ENCODE data around the gene PRKG1. TPM values are rescaled to one million over a fixed set of nuclear protein-coding genes. Genes with fewer than 3 reads are reported as not detected.

PRKG1 gene
- total RNA-seq, 4 donors from 2014 or later, result 26.5 to 72.3 (median 58.1) TPM

DNA sequence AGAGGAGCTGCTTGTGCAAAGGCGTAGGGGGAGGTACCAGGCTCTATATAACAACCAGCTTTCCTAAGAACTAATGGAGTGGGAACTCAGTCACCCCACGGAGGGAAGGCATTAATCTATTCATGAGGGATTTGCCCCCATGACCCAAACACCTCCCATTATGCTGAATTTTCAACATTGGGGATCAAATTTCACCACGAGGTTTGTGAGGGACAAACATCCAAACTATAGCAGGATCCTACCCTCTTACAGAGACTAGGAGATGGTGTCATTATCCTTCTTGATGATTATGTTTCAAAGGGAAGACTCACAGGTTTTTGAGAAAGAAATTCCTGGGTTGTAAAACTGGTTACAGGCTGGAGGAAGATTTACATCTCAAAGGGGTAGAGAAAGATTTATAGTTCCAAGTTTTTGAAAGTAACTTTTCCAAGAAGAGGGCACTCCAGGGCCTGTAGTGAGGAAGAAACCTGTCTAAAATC lies 944.8 kb downstream of the PRKG1 start:
- intact Hi-C loops (cut with DNase I), result no loop called here
- Histone ChIP-seq H3K27me3 (no peaks in the 10 kb centered on the region), H3K27ac (no peak overlapping the region), H3K36me3 (no peaks in the 10 kb centered on the region), H3K4me1 (peaks cover 8 to 11% of the 10 kb centered on the region in 2 donors), H3K9me3 (no peaks in the 10 kb centered on the region), H3K4me3 (replicated peaks in 1 of 3) (no peak overlapping the region)
- DNase-seq, result no peak
- WGBS, 2 donors, result 56 to 60% methylated on average over 3 of the region's 3 CpGs
- no peak for TF ChIP-seq POLR2A (IDR thresholded peaks at IDR 0.05)
- TF ChIP-seq, protein P1, sequence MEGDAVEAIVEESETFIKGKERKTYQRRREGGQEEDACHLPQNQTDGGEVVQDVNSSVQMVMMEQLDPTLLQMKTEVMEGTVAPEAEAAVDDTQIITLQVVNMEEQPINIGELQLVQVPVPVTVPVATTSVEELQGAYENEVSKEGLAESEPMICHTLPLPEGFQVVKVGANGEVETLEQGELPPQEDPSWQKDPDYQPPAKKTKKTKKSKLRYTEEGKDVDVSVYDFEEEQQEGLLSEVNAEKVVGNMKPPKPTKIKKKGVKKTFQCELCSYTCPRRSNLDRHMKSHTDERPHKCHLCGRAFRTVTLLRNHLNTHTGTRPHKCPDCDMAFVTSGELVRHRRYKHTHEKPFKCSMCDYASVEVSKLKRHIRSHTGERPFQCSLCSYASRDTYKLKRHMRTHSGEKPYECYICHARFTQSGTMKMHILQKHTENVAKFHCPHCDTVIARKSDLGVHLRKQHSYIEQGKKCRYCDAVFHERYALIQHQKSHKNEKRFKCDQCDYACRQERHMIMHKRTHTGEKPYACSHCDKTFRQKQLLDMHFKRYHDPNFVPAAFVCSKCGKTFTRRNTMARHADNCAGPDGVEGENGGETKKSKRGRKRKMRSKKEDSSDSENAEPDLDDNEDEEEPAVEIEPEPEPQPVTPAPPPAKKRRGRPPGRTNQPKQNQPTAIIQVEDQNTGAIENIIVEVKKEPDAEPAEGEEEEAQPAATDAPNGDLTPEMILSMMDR (IDR thresholded peaks at IDR 0.05), result no peak

DNA sequence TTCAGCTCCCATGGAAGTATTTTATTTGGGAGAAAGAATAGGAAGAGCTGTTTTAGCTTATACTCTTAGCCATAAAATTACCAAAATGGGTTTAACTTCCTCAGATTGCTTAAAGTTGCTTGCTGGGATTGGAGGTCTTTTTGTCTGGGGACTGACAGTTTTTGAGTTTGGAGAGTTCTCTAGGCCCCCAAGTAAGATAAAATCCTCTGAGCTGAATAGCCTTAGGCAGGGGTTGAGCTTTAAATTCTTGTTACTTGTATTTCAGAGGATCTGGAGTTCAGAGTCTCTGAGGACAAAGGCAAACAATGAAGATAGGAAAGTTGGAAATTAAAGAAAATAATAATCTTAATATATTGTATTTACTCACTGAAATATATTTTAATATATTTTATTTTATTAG lies 945.4 kb downstream of the PRKG1 start:
- DNase-seq, result no peak
- no peaks in the 10 kb centered on the region for H3K27me3 ChIP-seq
- intact Hi-C loops (cut with DNase I), result no loop called here
- H3K4me1 ChIP-seq, result peaks cover 8 to 11% of the 10 kb centered on the region in 2 donors
- H3K4me3 ChIP-seq (replicated peaks in 1 of 3), result no peak overlapping the region
- TF ChIP-seq POLR2A (IDR thresholded peaks at IDR 0.05), result no peak
- TF ChIP-seq, protein P1 (IDR thresholded peaks at IDR 0.05), result no peak
- H3K36me3 ChIP-seq, result no peaks in the 10 kb centered on the region
- no peaks in the 10 kb centered on the region for H3K9me3 ChIP-seq
- no peak overlapping the region for H3K27ac ChIP-seq

DNA sequence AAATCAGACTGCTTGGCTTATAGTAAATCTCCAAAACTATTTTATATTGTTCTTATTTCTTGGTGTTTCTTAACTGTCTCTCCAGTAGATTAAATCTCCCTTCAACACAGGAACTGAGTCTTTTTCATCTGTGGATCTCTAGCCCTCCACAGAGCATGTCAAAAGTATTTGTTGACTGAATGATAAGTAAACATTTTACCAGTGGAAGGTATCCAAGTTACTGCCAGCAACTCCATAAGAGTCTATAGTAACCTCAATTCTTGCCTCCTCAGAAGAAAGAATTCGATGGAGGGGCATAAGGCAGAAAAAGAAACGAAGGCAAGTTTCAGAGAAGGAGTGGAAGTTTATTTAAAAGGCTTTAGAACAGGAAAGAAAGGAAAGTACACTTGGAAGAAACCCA lies 945.9 kb downstream of the PRKG1 start:
- WGBS, 2 donors, result 33 to 36% methylated on average over 2 of the region's 2 CpGs
- DNase-seq, result no peak
- intact Hi-C loops (cut with DNase I), result no loop called here
- TF ChIP-seq, protein P1 (IDR thresholded peaks at IDR 0.05), result no peak
- no peak for TF ChIP-seq POLR2A (IDR thresholded peaks at IDR 0.05)
- Histone ChIP-seq H3K9me3 (no peaks in the 10 kb centered on the region), H3K27ac (peak overlapping the region in 1 of 3 donors; percentile 70), H3K4me3 (replicated peaks in 1 of 3) (no peak overlapping the region), H3K27me3 (no peaks in the 10 kb centered on the region), H3K4me1 (peaks cover 8 to 11% of the 10 kb centered on the region in 2 donors), H3K36me3 (no peaks in the 10 kb centered on the region)

DNA sequence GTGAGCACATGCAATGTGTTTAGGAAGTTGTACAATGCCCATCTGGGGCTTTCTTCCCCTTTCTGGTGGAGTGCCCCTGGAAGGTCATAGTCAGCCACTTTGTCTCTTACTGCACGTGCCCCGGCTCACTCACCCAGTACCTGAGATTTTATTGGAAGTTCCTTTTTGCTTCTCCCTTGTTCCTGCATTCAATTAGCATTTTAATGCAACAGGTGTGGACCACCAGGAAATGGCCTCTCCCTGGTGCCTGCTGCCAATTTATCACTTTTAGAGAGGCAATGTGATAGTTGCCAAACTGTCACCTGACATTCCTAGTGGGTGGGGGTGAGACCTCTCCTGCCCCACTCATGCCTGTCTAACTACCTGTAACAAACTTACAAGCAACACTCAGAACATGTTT lies 946.4 kb downstream of the PRKG1 start:
- Histone ChIP-seq H3K4me1 (peaks cover 8 to 11% of the 10 kb centered on the region in 2 donors), H3K27me3 (no peaks in the 10 kb centered on the region), H3K9me3 (no peaks in the 10 kb centered on the region), H3K27ac (peak overlapping the region in 1 of 3 donors; percentile 70), H3K4me3 (replicated peaks in 1 of 3) (no peak overlapping the region), H3K36me3 (no peaks in the 10 kb centered on the region)
- WGBS, 2 donors, result 42 to 76% methylated on average over 2 of the region's 2 CpGs
- TF ChIP-seq, protein P1 (IDR thresholded peaks at IDR 0.05), result no peak
- TF ChIP-seq POLR2A (IDR thresholded peaks at IDR 0.05), result no peak
- intact Hi-C loops (cut with DNase I), result no loop called here
- peak; percentile 7 to 44 for DNase-seq

DNA sequence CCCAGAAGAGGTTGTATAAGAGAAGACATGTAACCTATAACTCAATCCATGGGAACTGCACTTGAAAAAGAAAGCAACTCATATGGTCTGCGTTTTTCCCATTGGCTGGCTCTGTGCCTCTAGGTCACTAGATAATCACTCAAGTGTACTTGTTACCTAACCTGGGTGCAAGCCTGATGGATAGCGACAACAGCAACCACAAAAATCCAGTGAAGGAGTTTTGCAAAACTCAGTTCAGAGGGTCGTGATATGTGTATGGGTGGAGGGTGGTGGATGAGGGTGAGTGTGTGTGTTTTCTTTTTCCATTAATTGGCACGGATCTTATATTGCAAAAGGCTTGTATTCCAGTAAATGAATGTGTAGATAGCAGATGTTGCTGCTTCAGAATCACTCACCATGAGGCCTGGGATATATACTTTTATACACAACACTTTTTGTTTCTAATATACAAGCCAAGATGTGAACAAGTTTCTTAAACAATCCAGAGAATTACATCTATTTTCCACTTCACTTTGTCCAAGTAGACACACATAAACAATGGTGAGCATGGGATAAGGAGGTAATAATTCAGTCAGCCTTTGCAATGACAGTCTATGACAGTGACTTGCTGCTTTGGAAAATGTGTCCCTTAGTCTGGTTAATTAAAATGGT lies 952.9 kb downstream of the PRKG1 start:
- TF ChIP-seq POLR2A (IDR thresholded peaks at IDR 0.05), result no peak
- TF ChIP-seq, protein P1 (IDR thresholded peaks at IDR 0.05), result no peak
- WGBS, 2 donors, result 48 to 49% methylated on average over 4 of the region's 4 CpGs
- no peak overlapping the region for H3K27ac ChIP-seq
- no peak for DNase-seq
- no peaks in the 10 kb centered on the region for H3K36me3 ChIP-seq
- intact Hi-C loops (cut with DNase I), result no loop called here
- H3K9me3 ChIP-seq, result no peaks in the 10 kb centered on the region
- H3K4me3 ChIP-seq (replicated peaks in 1 of 3), result no peak overlapping the region
- H3K27me3 ChIP-seq, result no peaks in the 10 kb centered on the region
- no peaks in the 10 kb centered on the region for H3K4me1 ChIP-seq
